IPS DF 4.7 (cell line): ENCODE results near the gene ATXN1.
"Not testable (repeated sequence)": the region's sequence is repeated elsewhere in the genome, so short reads cannot be mapped to it uniquely, and the experiment has no call there.

Experiments used
- DNase-seq: peaks from one replicate; pipeline ENCODE4 v3.0.0-alpha.2; 2013; ENCODE audit warnings: low spot score; ENCODE audit errors: extremely low read depth

Gene ATXN1

DNA sequence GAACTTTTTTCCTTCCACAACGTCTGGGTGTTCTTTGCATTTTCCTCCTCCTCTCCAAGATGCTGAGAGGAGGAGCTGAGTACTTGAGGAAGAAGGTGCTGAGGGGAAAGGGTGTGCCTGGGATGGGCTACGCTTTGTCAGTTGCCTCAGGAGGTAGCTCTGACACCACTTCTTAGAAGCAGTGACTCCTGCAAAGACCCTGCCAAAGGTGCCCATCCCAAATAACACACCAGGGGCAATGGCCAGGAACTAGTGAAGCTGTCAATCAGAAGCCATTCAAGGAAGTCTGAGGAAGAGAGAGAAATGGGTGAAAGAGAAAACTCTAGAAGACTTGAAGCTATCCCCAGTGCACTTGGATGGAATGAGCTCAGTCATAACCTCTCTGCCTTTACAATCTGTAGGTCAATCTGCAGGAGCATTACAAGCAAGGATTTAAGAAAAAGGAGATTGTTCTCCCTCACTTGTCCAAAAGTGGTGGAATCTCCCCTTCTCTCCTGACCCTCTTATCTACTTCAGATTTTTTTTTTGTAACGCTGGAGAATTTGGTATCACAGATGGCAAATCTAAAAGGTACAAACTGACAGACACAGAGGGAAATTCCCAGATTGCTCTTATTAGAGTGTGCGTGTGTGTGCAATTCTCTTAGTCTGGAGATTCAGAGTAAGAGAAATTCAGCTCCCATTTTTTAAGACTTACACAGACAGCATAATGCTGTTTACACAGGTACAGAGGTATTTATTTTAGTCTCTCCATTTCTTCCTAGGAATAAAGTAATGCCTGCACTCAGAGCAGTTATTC, 280.3 kb downstream of the ATXN1 start:
- no peak for DNase-seq

DNA sequence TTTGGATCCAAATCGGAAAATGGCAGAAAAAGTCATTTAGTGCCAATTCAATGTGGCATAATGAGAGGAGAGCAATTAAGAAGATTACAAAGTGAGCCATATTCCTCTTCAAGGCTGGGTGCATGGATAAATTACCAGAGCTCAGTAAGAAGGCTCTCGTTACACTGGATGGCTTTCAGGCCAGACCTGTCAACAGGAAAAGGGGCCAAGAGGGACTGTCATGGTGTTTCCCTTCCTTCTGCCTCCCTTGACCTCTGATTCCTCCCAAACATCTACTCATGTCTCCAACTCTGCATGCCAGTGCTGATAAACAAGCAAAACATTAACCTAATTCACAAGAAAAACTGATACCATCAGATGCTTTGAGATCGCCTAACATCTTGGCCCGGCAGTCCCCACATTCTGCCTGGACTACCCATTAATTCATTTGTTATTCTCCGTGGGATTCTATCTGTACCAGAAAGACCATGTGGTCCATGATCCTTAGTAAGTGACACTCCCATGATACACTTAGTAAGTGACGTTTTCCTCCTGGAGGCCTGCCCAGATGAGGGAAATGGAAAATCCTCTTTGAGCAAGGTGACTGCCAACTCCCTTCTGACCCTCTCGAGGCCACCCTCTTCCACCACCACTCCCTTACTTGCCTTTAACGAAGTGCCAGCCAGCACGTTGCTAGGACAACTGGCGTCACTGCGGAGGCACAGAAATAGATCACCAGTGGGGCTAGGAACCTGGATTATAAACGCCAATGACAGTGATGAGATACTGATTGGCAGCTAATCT, 283.7 kb downstream of the ATXN1 start:
- no peak for DNase-seq

DNA sequence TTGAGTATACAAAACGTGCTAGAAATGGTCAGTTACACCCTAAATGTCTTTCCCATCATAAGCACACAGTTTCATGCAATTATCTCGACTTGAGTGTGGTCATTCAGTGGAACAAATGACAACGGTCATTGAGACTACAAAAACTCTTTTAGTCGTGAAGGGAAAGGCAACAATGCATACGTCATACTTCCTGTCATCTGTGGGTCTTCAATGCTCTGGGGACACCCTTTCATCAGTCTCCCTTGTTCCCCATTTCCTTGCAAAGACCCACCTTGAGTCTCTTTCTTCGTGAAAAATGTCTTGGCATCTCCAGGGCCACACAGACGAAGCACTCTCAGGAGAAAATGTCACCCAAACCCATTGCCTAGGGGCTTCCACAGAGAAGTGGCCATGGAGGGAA, 284.4 kb downstream of the ATXN1 start:
- DNase-seq = no peak

DNA sequence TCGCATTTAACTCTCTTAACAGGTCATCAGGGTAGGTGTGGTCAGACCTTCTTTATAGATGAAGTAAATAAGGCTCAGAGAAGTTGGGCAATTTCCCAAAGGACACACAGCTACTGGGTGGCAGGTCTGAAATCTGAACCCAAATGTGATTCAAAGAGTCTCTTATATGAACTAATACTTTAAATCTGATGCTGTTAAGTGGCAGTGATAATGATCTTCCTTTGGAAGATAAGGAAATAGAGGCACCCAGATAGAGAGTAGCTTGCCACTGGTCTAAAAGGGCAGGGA, 285.8 kb downstream of the ATXN1 start:
- no peak for DNase-seq

DNA sequence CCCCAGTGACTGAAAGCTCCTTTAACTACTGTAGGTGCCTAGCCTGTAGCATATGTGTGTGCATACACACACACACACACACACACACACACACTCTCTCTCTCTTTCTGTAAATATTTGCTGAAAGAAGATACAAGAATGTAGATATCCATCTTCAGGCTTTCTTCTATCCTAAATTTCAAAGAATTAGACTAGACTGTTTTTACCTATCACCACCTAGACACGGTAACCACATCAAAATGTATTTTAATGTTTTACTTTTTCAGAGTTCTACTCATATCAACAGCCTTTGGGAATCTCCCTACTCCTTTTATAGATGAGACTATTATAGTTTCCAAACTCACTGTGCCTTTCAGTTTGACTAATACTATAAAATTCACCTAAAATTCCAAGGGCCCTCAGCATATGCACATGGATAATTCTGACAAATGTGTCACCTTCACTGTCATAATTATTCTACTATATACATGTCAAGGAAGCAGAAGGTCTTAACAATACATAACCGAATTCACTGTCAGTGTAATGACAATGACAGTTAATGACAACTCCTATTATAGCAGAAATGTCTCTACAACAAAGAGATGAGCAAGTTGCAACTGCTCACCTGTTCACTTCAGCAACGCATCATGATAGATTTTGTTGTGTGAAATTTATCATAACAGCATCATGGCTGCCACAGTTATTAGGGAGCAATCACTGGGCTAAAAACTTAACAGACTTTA, 286.3 kb downstream of the ATXN1 start:
- no peak for DNase-seq

DNA sequence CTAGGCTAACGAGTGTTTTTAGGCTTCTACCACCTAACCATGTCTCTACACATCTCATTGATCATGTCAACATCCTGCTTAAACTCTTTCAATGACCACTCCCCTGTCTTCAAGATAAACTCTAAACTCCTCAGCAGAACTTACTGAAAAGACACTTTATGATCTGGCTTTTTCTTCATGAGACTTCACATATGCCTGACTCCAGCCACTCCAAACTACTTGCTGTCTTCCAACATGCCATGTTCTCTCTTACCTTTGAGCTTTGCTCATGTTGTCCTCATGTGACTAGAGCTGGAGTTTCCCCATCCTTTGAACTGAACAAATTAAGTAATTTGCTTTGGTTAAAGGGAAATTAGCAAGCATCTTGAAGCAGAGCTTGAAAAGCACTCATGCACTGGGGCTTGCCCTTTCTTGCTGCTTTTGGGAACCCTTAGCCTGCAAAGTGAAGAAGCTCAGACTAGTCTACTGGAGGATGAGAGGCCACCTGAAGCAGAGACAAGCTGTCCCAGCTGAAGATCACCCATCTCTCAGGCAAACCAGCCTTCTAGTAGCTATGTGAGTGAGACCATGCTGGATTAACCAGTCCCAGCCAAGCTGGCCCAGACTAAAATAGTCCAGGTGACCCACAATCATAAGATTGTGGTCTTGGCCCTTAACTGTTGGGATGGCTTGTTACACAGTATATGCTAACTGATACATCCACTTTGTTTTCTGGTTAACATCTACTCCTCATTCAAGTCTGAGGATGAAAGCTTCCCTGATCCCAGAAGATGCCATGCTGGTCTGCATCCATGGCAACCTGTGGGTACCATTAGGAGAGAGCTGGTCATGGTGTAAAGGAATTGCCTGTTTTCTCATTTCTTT, 287.1 kb downstream of the ATXN1 start:
- DNase-seq = no peak

DNA sequence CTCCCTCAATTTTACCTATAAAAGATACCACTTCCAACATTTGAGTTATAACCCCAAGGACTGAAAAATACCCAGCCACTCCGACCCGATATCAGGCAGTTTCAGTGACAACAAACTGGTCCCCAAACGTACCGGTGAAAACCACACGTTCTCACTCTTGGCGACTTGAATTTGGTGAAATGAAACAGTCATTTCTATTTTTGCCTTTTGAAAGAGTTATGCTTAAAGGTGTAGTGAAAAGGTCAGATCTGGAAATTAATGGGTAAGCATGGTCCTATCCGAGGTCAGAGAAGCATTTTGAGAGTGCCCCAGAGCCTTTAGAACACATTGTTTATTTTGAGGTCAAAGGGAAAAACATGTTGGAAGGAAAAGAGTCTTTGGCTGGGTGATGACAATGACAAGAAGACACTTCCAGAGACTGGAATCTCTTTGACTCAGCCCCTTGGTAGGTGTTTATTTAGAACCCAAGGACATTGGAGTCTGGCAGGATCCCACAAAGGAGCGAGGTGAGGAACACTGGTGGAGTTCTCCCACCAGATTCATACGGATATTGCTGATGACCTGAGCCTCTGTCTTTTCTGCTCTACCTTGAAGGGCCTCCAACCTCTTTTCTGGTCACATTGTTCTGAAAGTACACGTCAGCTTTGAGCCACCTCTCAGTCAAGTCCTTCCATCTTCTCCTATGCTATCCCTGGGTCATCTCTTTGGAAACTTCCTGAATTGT, 287.9 kb downstream of the ATXN1 start:
- DNase-seq = no peak

DNA sequence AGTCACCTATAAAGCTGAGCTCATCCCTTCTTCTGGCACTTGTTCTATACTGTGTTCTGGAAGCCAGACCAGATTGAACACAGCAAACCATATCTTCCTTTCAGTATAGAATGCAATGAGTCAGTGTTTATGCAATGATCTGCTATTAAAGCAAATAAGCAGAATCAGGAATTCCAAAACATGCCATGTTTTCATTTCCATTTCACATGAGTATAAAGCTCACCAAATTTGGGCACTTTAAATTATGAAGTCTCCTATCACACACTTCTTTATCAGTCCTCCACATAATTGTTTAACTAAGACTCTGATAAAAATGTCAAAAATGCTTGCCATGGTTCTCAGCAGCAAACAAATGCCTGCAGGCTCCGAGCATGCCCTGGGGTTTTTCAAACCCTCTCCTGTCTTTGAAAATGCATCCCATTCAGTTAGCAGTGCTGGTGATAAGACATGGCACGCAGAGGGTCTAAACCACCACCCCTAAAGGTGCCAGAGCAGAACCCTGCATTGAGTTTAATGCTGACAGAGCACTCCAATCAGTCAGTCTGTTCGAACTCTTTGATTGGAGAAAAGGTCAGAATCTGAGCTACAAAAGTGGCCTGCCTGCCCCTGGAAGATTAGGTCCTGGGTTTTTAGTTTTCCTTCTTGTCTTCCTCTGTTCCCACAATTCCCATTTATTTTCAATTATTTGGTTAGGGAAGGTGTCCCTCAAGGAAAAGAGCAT, 288.8 kb downstream of the ATXN1 start:
- DNase-seq = no peak

DNA sequence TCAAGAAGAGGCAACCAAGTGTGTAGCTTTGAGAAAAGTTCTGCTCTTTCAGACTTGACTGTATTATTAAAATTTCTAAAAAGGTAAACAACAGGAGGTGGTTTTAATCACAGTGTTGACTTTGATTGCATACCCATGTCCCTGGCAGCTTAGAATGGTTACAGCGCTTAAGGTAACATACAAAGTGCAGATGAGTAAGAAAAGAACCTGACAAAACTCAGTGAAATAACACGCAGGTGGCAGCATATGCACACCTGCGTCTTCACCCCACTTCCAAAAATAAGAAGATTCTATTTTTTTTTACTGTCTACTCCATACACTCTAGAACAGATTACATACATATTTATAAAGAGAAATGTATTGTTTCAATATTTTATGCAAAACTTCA, 289.4 kb downstream of the ATXN1 start:
- no peak for DNase-seq

DNA sequence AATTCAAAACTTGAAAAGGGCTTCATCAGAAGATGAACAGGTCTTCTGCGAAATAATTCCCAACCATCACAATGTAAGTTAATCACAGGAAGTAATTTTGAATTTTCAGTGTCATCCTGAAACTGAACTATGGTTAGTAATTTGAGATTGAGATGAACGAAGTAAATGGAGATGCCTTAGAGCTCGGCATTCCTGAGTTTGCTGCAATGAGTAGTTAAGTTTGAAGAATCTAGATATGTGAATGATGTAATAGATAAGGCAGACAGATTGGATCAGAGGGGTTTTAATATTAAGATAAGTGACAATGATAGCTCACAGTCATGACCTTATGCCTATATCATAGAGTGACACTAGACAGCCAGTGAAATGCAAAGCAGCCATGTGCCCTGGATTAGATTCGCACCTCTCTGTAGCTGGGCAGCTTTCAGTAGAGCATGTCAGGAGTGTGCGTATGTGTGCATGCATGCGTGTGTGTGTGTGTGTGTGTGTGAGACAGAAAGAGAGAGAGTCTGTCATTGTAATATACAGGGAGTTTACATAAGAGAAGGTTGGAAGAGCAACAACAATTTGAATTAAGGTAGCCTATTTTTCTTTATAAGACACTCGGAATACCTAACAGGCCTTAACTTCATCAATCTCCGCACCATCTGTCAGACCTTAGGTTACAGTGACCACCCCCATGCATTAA, 289.9 kb downstream of the ATXN1 start:
- no peak for DNase-seq

DNA sequence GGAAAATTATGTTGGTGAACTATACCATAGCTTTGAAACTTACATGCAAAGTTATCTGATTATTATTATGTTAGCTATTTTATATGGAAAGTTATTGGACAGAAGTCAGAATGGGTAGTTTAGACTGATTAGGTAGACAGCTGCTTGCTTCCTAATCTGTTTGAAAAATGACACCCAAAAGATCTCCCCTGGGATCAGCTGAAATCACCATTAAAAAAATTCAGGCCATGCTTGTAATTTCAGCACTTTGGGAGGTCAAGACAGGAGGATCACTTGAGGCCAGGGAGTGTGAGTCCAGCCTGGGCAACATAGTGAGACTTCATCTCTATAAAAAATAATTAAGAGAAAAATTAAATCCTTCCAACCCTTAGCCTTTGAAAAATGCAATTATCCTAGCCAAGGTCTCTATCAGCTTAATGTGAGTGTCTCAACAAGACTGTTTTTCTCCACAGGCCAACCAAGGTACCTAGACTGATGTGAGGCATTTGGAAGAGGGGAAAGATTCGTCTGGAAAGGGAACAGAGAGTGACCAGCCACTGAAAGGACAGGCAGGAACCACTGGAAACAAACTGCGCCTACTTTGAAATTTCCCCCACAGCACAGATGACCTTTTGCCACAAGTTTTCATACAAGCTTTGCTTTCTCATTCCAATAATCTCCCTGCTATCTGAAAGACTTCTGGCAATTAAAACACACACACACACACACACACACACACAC, 290.6 kb downstream of the ATXN1 start:
- no peak for DNase-seq

DNA sequence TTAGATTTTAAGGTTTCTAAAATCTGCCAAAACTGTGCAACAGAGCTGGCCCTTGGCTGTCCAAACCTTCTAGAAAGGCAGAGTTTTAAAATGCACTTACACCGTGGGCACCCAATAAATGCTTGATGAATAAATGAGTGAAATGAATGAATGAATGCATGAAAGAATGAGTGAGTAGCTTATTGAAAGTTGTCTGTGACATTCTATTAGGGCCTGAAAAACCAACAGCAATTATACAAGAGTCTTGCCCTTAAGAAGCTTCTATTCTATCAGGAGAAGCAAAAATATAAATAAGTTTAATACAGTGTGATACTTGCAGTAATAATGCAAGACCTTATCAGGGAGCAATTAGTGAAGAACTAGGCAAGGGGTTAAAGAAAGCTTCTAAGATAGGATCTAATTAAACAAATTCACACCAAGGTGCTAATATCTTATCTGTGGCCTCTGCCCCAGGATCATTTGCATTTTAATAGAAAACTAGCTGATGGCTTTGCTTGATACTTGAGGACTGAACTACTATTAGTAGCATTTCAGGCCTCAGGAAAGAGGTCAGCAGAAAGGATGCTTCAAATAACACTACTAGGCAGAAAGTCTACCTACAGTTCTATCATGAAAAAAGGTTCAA, 292.2 kb downstream of the ATXN1 start:
- no peak for DNase-seq

DNA sequence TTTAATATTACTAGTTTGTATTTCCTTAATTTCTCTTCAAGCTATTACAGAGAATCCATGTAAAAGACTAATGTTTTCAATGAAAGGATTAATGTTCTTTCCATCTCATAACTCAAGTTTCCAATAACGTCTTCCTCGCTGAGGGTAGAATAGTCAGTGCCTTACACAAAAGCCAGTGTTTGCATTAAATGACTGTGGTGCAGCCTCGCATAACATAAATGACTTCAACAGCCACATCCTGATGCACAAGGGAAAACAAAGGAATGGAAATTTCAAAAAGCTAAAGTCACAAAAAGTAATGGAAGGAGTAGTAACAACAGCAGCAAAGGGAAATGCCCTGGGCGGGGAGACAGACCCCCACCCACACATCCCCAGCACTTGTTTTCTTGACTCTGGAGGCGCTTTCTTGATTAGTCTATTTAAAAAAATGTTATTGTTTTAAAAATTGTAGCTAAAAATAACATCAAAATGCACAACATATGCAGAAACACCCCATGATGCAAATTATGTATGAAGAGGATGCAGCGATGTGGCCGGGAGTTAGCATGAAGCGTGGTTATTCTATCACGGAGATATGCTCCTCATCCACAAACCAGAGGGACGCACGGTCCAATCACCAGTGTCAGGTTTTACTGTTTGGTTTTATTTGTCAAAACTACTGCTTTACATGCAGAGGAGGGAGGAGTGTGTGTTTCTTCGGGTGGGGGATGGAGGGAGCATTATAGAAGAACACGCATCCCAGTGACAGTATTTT, 294.3 kb downstream of the ATXN1 start:
- no peak for DNase-seq

DNA sequence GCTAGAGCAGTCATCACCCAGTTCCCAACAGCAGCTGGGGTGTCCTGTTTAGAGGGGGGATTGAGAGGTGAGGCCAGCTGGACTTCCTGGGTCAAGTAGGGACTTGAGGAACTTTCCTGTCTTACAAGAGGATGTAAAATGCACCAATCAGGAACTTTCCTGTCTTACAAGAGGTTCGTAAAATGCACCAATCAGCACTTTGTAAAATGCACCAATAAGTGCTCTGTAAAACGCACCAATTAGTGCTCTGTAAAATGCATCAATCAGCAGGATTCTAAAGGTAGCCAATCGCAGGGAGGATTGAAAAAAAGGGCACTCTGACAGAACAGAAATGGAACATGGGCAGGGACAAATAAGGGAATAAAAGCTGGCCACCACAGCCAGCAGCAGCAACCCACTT, 297.2 kb downstream of the ATXN1 start:
- no peak for DNase-seq

DNA sequence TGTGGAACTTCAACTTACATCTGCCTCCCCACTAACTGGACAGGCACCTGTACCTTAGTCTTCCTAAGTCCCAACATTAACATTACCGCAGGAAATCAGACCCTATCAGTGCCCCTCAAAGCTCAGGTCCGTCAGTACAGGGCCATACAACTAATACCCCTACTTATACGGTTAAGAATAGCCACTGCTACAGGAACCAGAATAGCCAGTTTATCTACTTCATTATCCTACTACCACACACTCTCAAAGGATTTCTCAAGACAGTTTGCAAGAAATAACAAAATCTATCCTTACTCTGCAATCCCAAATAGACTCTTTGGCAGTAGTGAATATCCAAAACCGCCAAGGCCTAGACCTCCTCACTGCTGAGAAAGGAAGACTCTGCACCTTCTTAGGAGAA, 298.0 kb downstream of the ATXN1 start:
- not testable (repeated sequence) for DNase-seq

DNA sequence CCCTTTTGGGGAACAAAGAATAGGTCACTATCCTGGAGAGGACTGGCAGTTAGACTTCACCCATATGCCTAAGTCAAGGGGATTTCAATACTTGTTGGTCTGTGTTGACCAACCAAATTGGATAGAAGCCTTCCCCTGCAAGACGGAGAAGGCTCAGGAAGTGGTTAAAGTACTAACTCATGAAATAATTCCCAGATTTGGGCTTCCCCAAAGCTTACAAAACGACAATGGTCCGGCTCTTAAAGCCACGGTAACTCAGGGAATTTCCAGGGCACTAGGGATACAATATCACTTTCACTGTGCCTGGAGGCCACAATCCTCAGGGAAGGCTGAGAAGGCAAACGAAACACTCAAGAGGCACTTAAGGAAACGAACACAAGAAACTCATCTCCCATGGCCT, 299.8 kb downstream of the ATXN1 start:
- DNase-seq = no peak

DNA sequence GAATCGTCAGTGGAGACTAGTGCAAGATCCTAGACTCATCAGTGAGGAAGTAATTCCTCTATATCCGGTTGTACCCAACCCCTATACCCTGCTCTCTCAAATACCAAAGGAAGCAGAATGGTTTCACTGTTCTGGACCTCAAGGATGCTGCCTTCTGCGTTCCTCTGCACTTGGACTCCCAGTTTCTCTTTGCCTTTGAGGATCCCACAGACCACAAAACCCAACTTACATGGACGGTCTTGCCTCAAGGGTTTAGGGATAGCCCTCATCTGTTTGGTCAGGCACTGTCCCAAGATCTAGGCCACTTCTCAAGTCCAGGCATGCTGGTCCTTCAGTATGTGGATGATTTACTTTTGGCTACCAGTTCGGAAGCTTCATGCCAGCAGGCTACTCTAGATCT, 301.8 kb downstream of the ATXN1 start:
- DNase-seq = not testable (repeated sequence)

DNA sequence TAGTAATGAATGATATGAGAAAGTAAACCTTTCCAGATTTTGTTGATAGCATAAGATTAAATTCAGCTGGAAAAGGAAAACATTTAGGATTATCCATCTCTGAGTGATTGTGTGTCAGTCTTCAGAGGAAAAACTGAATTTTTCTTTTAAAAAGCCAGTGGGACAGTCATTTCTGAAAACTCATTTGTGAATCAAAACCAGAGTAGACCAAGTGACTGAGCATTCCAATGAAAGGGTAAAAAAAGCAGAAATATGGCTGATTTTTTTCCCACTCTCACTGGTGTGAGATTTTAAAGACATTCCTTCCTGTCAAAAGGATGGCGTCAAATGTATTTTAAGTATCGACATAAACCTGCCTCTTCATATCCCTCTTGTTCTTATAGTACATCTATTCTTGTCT, 308.9 kb downstream of the ATXN1 start:
- DNase-seq = no peak
